Stimulated activated CD8-positive, alpha-beta memory T cell treated with anti-CD3 and anti-CD28 coated beads, Interleukin-2, amount 100 ng/mL, for 1 hour (primary cell): ENCODE measurements around the gene YIF1A.
"Not testable (repeated sequence)": the region's sequence is repeated elsewhere in the genome, so short reads cannot be mapped to it uniquely, and the experiment has no call there.

Experiments
- DNase-seq, 2 donors: peaks; one replicate each; pipeline ENCODE4 v3.0.0-alpha.2; 2020; ENCODE audit warnings: low read depth in 2 of 2

YIF1A gene

DNA sequence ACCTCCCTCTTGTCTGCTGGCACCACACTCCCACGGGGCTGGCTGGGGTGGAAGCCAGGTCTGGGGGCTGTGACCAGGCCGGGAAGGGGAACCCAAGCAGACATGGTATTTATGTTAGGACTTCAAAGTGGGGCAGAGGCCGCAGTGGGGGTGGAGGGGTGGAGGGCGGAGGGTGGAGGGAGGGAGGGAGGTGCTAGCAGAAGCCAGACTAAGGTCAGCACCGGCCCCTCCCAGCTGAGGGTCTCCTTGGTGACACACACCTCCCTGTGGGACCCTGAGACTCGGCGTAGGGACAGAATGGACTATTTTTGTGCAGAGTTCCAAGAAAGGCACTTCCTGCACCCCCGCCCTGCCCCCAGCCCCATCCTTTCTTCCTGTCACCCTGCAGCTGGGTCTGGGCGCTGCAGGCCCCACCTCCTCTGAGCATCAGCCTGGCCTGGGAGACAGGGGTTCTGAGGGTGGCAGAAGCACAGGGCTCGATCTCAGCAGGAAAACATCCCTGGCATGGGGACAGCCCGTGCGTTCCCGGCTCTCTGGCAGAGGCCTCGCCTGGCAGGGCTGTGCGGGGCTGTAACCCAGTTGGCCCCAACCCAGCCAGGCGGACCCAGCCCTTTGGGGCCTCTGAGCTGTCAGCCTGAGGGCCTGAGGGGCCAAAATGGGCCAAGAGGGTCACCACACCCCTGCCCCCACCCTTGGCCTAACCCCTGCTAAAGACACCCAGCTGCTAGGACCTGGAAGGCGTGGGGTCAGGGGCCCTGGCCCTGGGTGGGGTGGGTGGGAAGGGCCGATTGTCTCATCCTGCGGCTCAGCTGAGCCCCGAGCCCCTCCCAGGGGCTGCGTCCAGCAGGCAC lies 37.5 kb upstream of the YIF1A start:
- DNase-seq = no peak

DNA sequence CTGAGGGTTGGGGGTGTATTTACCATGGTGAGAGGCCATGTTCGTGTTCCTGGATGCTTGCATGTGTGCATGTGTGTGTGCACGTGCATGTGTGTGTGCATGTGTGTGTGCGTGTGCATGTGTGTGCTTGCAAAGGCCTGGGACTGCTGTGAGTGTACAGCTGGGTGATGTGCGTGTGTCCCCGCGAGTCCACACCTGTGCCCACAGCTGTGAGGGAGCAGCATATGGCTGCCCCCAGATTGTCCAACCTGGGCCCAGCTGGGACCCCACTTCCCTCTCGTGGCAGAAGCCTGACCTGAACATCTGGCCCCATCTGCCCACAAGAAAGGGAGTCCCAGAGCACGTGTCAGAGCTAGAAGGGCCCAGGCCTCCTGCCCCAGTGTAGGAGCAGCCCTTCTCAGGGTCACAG lies 36.3 kb upstream of the YIF1A start:
- no peak for DNase-seq

DNA sequence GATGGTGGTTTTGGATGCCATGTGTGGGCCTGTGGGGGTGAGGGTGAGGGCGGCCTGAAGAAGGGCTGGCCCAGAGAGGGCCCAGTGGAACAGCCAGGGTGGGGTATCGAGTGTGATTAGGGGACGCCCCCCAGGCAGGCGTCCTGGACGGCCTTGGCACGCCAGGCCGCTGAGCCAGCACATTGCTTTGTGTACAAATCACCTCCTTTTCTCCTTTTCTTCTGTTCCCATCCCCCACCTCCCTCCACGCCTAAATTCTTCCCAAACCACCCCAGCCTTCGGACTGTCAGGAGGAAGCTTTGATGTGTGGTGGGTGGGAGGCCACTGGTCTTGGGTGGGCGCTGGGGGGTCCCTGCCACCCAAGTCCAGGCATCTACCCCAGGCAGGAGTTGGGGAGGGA lies 35.7 kb upstream of the YIF1A start:
- DNase-seq = no peak

DNA sequence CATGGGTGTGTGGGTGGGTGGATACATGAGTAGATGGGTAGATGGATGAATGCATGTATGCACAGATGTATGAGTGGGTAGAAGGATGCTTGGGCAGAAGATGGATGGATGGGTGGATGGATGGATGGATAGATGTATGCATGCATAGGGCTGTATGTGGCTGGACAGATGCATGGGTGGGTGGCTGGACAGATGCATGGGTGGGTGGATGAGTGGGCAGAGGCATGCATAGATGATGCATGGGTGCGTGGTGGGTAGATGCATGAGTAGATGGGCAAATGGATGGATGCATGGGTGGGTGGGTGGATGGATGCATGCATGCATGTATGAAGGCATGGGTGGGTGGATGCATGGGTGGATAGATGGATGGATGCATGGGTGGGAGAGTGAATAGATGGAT lies 34.7 kb upstream of the YIF1A start:
- no peak for DNase-seq

DNA sequence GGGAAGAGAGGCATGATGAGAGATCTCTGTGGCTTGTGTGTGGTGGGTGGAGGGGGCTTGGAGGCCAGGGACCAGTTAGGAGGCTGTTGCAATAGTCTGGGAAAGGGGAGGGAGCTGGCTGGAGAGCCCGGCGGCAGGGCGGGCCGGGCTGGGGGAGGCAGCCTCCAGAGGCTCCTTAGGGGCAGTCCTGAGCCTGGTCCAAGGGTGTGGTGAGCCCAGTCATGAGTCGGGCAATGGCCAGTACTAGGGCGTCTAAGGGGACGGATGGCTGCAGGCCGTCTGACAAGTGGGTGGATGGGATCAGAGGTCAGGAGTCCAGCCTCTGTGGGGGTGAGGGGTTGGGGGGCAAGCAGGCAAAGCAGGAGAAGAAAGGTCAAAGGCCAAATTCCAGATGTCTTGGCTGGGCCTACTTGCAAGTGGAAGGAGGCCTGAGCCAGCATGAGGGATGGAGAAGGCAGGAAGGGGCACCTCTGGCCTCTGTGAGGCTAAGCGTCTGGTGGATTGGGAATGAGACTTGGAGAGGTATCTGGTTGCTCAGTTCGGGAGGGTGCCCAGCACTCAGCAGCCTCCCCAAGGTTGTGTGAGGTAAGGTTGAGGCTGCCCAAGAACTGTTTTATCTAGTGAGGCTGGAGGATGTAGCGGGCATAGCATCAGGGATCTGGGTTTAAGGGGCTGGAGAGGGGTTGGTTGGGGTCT lies 33.9 kb upstream of the YIF1A start:
- no peak for DNase-seq

DNA sequence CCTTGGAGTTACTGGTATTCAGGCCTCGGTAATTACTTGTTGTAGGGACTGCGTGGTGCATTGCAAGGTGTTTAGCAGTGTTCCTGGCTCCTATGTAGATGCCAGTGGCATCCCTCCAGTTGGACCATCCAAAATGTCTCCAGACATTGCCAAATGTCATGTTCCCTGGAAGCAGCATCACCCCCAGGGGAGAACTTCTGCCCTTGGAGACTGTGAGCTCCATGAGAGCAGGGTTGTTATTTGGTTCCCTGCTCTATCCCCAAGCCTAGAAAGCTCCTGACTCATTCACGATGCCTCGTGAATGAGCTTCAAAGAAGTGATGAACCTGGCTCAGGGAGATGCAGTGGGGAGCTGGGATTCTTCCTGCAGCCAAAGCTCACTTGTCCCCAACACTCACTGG lies 32.7 kb upstream of the YIF1A start:
- no peak for DNase-seq

DNA sequence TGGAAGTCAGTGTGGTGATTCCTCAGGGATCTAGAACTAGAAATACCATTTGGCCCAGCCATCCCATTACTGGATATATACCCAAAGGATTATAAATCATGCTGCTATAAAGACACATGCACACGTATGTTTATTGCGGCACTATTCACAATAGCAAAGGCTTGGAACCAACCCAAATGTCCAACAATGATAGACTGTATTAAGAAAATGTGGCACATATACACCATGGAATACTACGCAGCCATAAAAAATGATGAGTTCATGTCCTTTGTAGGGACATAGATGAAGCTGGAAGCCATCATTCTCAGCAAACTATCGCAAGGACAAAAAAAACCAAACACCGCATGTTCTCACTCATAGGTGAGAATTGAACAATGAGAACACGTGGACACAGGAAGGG lies 31.8 kb upstream of the YIF1A start:
- DNase-seq = not testable (repeated sequence)

DNA sequence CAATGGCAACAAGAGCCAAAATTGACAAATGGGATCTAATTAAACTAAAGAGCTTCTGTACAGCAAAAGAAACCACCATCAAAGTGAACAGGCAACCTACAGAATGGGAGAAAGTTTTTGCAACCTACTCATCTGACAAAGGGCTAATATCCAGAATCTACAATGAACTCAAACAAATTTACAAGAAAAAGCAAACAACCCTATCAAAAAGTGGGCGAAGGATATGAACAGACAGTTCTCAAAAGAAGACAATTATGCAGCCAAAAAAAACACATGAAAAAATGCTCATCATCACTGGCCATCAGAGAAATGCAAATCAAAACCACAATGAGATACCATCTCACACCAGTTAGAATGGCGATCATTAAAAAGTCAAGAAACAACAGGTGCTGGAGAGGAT lies 31.3 kb upstream of the YIF1A start:
- not testable (repeated sequence) for DNase-seq

DNA sequence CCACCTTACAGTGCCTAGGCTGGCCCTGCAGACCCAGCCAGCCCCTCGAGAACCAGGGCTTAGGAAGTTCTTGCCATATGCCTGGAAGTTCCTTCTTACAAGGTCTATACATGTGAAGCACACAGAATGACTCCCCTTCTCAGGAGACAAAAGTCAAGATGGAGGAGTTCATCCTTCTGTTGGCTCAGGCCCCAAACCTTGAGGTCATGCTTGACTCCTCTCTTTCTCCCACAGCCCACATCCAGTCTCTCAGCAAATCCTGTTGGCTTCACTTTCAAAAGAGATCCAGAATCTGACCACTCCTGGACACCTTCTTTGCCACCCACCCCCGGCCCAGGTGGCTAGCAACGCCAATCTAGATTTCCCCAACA lies 29.6 kb upstream of the YIF1A start:
- DNase-seq = no peak

DNA sequence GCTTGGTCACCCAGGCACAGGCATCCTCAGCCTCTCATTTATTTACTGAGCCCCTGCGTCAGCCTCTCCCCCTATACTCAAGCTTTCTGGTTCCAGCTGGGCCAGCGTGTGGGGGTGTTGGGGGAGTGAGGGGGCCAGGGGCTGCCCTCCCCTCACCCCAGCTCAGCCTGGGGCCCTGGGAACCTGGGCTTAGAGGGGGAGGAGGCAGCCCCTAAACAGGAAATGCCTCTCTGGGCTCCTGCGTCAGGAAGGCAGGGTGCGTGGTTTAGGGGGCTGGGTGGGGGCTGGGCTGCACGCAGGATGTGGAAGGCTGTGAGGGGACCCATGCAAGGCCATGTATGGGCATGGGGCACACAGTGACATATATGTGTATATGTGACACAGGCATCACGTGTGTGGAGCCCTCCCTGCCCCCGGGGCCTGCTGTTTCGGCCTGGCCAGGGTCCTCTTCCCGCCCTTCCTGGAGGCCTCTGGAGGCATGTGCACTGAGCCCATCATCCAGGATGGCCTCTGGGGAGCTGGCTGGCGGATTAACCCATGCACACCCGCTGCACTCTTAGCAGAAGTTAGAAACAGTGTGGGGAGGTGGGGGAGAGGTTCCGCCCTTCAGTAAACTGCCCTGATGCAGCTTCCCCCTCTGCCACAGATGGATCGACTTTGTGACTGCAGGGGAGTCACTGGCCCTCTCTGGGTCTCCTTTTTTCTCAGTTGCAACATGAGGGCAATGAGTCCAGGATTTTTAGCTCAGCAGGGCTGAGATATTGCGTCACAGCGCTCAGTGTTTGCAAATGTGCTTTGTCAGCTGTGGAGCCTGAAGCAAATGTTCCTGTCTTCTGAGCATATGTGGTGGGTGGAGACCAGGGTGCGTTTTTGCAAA lies 29.0 kb upstream of the YIF1A start:
- peak; percentile 53 to 61 for DNase-seq

DNA sequence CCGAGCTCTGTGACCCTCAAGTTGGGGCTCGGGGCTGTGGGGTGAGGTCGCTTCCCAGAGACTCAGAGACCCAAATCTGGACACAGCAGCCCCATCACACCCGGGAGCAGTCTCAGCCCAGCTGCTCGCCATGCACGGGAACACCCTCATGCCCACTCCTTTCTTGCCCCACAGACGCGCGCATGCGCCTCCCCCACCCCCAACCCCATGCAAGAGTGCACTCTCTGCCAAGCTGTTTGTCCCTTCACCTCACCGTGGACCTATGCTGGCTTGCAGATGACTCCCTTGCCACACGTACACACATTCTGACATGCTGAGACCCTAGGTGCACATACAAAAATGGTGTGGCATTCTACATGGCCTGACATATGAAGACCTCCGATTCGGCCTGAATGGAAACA lies 28.4 kb upstream of the YIF1A start:
- no peak for DNase-seq

DNA sequence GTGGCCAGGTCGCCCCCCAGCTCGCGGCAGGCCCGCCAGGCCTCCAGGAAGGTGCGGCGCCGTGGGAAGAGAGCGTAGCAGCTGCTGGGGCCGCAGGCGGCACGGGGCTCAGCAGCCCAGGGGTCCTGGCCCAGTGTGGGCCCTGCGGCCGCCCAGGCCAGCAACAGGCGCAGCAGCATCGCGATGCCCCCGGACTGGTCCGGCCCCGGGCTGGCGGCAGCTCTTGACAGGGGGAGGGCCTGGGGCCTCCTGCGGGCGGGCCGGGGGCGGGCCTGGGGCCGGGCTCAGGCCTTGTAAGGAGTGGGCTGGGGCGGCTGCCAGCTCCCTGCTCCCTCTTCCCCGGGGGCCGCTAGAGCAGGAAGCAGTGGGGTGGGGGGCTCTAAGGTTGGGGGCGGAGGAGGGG lies 27.9 kb upstream of the YIF1A start, which contains the start of gene CD248:
Gene CD248 (minus strand): TSS at position 196 of the 403 bp plus-strand sequence. CDS start 17 bp downstream, at position 179.
- no peak for DNase-seq

DNA sequence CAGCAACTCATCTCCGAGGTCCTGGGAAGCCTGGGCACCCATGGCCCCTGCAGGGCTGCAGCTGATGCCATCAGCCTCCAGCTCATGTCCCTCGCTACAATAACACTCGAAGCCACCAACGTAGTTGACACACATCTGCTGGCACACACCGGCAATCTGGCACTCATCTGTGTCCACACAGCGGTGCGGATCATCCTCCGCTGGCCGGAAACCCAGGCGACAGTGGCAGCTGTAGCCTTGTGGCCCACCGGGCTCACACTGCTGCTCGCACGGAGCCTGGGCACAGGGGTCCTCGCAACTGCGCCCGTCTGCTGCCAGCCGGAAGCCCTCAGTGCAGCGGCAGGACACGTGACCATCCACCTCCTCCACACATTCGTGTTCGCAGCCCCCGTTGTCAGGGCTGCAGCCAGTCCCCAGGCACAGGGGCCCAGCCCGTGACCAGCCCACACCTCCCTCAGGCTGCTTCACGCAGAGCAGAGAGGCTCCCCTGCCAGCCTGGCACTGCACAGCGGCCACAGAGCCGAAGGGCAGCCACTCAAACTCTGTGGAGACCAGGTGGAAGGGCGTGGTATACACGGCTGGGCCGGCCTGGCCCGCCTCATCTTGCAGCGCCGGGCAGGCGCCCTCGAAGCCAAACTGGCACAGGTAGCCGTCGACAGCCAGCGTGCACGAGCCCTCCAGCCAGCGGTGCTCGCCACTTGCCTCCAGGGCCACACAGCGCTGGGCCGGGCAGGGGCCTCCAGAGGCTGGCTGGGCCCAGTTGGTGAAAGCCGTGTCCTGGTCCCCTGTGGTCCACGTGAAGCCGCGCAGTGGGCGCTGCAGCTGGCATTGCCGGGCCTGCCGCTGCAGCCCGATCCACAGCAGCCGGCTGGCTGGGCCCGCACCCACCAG lies 27.2 kb upstream of the YIF1A start:
- DNase-seq = no peak

DNA sequence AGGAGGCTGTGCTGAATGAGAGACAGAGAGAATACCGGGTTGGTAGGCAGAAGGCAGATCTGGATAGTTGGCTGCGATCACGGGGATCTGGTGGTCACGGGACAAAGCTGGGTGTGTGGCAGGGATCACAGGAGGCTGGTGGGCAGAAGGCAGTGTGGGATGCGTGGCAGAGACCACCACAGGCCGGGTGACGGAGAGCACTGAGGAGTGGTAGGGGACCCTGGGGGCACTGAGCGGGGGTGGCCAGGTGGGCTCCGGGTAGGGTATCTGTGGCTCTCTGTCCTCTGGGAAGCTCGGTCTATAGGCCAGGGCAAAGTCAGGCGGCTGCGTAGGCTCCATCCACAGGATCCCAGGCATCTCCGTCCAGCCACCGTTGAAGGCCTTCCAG lies 26.5 kb upstream of the YIF1A start:
- DNase-seq = no peak

DNA sequence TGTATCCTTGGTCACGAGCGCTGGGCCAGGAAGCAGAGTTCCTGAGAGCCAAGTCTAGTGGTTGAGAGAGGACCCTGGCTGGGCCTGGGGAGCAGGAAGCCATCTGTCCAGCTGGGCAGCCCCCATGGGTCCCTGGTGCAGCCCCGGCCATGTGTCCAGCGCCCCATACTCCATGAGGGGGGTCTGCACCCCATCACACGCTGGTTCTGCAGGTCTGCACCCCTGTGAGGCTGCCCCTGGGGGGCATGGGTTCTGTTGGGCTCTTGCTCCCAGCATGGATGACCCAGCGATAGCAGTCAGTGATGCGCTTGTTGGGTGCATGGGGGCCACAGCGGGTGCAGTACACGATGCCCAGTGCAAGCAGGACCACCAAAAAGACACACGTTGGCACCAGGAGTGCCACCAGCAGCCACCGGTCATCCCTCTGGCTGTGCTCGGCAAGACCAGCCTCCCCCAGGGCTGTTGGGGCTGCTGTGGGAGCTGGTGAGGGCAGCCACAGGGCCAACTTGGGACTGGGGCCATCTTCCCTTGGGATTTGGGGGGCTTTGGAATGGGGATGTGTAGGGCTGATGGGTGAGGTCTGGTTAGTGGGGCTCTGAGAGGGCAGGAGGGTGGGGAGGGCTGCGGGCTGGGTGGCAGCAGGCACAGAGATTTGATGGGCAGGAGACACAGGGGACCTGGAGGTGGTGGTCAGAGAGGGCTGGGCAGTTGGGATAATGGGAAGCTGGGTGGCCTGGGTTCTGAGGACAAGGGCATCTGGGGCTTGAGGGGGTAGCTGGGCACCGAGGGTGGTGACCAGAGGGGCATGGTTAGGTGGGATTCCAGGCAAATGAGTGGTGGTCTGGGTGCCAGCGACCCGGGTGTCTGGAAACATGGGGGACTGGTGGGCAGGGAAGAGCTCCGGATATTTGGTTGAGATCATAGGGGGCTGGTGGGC lies 25.9 kb upstream of the YIF1A start:
- DNase-seq = no peak

DNA sequence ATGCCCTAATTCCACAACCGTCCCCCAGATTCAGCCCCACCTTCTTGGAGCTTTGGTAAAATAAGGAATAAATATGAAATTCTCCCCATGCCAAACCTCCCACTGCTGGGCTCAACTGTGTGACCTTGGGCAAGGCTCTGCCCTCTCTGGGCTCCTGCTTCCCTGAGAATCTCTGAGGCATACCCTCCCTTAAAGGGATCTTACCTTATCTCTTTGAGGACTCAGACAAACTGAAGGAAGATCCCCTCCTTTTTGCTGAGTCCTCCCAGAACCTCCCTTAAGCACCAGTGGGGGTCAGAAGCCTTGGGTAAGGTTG lies 25.2 kb upstream of the YIF1A start:
- no peak for DNase-seq

DNA sequence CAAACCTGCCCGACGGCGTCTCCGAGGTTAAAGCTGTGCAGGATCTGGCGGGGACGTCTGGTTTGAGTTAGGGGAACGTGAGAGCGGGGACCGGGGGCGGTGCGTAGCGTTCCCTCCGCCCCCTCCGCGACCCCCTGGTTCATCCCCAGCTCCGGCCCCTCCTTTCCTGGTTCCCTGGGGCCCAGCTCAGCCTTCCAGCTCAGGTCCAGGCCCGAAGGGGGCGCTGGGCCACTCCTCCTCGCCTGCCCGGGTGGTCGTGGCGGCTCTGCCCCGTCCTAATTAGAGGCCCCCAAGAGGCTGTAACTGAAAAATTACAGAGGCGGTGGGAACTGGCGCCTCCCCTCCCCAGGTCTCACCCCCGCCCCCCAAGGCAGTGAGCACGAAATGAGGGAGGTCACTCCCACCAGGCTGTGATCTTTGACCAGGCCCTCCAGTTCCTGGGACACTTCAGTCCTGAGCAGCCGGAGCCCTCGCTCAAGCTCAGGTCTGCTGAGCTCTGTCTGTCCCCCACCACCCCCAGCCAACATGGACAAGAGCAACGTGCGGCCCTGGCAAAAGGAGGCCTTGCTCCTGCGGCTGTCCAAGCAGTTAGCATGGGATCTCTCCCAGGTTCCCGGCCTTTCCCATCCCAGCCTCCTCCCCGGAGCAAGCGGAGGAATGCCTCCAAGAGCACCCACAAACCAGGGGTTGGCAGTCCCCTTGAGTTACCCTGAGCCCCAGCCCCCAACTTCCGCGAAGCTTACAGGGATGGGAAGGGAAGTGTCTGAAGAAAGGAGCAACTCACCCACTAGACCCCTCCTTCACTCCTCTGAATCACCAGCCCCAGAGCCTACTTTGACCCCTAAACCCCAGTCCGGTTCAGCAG lies 24.6 kb upstream of the YIF1A start:
- no peak for DNase-seq

DNA sequence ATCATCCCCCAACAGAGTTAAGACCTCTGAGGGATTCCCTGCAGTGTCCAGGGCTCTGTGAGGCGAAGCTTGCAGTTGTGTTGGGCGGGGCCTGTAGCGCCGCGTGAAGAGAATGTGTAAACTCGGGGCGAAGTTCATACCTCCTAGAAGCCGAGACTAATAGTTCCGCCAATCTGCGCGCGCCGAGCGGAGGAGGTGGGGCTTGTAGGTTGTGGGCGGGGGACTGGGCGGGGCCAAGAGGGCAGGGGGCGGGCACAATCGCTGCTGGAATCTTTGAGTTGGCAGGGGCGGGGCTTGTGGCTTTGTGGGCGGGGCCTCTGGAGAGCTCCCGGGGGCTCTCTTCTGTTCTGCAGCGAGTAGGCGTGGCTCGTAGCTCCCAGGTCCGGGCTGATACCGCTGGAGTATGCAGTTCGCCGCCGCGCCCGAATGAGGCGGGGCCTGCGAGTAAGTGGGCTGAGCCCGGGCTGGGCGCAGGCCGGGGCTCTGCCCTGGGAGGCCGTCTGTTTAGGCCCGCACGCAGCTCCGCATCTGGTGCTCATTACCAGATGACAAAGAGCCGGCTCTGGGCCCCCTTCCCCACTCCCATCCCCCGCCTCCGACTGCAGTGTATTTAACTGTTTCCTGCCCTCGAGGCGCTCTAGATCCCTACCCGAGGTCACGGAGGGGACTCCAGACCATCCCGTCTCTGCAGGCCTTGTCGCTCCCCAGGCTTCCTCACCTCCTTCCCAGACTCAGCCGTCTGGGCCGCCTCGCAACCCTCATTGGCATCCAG lies 23.8 kb upstream of the YIF1A start:
- DNase-seq = peak; percentile 97 to 98
